GM21360 (cell line): ENCODE measurements around the gene SCGN.

ENCODE experiments used
- ATAC-seq: cut with Tn5 transposase; IDR thresholded peaks from one replicate; pipeline ENCODE4 v1.9.1; 2021; ENCODE audit warnings: mild to moderate bottlenecking, moderate library complexity; ENCODE audit not compliant: unreplicated experiment

The SCGN gene

GRCh38 chr6:25652007-25652515, at the start of gene SCGN:
Gene SCGN (plus strand): TSS chr6:25652215. CDS start chr6:25652404, 189 bp downstream.
- no peak for ATAC-seq

GRCh38 chr6:25602674-25602982, 49.4 kb upstream of the SCGN start:
- ATAC-seq = no peak

- ATAC-seq = no peak
These were observed 48.8 kb upstream of the SCGN start for GRCh38 chr6:25603251-25603650.

- ATAC-seq = no peak
These were observed 45.9 kb upstream of the SCGN start for GRCh38 chr6:25606151-25606550.

GRCh38 chr6:25608558-25609174, 43.3 kb upstream of the SCGN start:
- ATAC-seq = no peak

GRCh38 chr6:25612666-25613065, 39.3 kb upstream of the SCGN start:
- no peak for ATAC-seq

- ATAC-seq = no peak
These were observed 38.6 kb upstream of the SCGN start for GRCh38 chr6:25613415-25613814.

- no peak for ATAC-seq
These were observed 38.0 kb upstream of the SCGN start for GRCh38 chr6:25614052-25614451.

GRCh38 chr6:25615471-25615870, 36.5 kb upstream of the SCGN start:
- no peak for ATAC-seq

GRCh38 chr6:25617997-25618396, 34.0 kb upstream of the SCGN start:
- ATAC-seq = no peak

- no peak for ATAC-seq
These were observed 32.8 kb upstream of the SCGN start for GRCh38 chr6:25619217-25619616.

- ATAC-seq = no peak
These were observed 31.6 kb upstream of the SCGN start for GRCh38 chr6:25620391-25620790.

- ATAC-seq = no peak
These were observed 28.9 kb upstream of the SCGN start for GRCh38 chr6:25623065-25623464.

- no peak for ATAC-seq
These were observed 28.1 kb upstream of the SCGN start for GRCh38 chr6:25623879-25624278.

GRCh38 chr6:25627001-25627400, 25.0 kb upstream of the SCGN start:
- no peak for ATAC-seq

- no peak for ATAC-seq
These were observed 23.4 kb upstream of the SCGN start for GRCh38 chr6:25628471-25629197.

GRCh38 chr6:25629198-25629576, 22.8 kb upstream of the SCGN start:
- no peak for ATAC-seq

GRCh38 chr6:25630508-25631278, 21.3 kb upstream of the SCGN start:
- no peak for ATAC-seq

- no peak for ATAC-seq
These were observed 16.1 kb upstream of the SCGN start for GRCh38 chr6:25635886-25636317.

- ATAC-seq = no peak
These were observed 14.8 kb upstream of the SCGN start for GRCh38 chr6:25637211-25637610.

GRCh38 chr6:25637960-25638434, 14.0 kb upstream of the SCGN start:
- no peak for ATAC-seq

- ATAC-seq = no peak
These were observed 12.4 kb upstream of the SCGN start for GRCh38 chr6:25639653-25640052.
